Mucosa of descending colon (tissue), 3 donors: ENCODE data around the gene DAD1. TPM values are rescaled to one million over a fixed set of nuclear protein-coding genes. Genes with fewer than 3 reads are reported as not detected.
"Not testable (repeated sequence)": the region's sequence is repeated elsewhere in the genome, so short reads cannot be mapped to it uniquely, and the experiment has no call there.

Source experiments
- ATAC-seq: fragments of 200-7000 bp; cut with Tn5 transposase; one replicate; pipeline ENCODE4 v1.9.1; 2020; ENCODE audit warnings: mild to moderate bottlenecking, moderate library complexity
- DNase-seq, 3 donors: peaks; one replicate each; pipeline ENCODE4 v3.0.0-alpha.2; 2020
- H3K36me3 ChIP-seq: fragments of 200-600 bp; one replicate; pipeline ENCODE4 v1.8.0; 2021; ENCODE audit warnings: low read depth, mild to moderate bottlenecking
- H3K4me1 ChIP-seq: fragments of 200-600 bp; one replicate; pipeline ENCODE4 v1.8.0; 2021; ENCODE audit warnings: low read depth, mild to moderate bottlenecking
- H3K4me3 ChIP-seq: fragments of 200-600 bp; one replicate; pipeline ENCODE4 v1.8.0; 2021; ENCODE audit warnings: mild to moderate bottlenecking
- H3K9me3 ChIP-seq: fragments of 200-600 bp; one replicate; pipeline ENCODE4 v1.8.0; 2021; ENCODE audit warnings: mild to moderate bottlenecking
- CTCF ChIP-seq: fragments of 200-600 bp; IDR thresholded peaks from one replicate; pipeline ENCODE4 v1.8.0; 2022; ENCODE audit warnings: antibody characterized with exemption, mild to moderate bottlenecking
- intact Hi-C, 2 donors: fragments of 100-400 bp; cut with DNase I in 1 of 2; cut with micrococcal nuclease in 1 of 2; formaldehyde crosslinking; loops; one replicate each; pipeline versions ENCODE4 v1.11.0 to v1.11.1; 2022; cut with DNase I, micrococcal nuclease
- total RNA-seq, 3 donors: library from RNA; stranded (reverse); fragmentation: NEBNext Ultra II Directional in 2 of 3; extraction: Animal tissue kit (Norgen Biotek cat#: 25700) in 2 of 3; gene quantifications; one replicate each; pipeline versions ENCODE4 v1.2.1 to v1.2.4, GENCODE V29; 2021 to 2023
- donor health status: DM: no; HTN: no; CAD: no; lungs with moderate emphysema.
- donor health status: DM: no; HTN: no; CAD: no.
- donor health status: DM: no; HTN: yes; CAD: no.

The DAD1 gene
- total RNA-seq, 3 donors from 2014 or later, result 124 to 148 (median 140) TPM

- ATAC-seq (no peak), DNase-seq (no peak)
- no peaks in the 10 kb centered on the region for H3K36me3 ChIP-seq
- H3K4me3 ChIP-seq, result no peak overlapping the region
- peaks cover 13% of the 10 kb centered on the region for H3K4me1 ChIP-seq
- intact Hi-C loops, result no loop called here
- no peak for TF ChIP-seq CTCF
- H3K9me3 ChIP-seq, result no peaks in the 10 kb centered on the region
These were observed 4.6 kb upstream of the DAD1 start for GRCh38 chr14:22593601-22594000.

DNA sequence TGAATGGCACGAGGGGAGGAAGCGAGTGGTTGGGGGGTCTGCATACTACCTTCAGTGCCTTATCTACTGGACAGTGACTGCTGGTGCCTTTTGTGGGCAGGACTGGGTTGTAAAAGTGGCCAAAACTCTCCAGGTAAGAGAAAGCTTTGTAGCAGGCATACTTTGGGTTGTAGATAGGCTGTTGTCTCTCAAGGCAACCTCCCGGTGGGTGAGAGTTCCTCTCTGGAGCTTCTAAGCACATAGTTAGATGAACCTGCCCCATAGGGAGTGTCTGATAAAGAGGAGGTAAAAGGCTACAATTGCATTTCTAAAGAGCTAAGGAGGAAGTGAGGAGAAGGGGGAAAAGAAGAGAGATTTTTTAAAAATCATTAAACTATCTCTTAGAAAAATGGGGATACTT, 4.2 kb upstream of the DAD1 start:
- Histone ChIP-seq H3K36me3 (no peaks in the 10 kb centered on the region), H3K4me1 (peaks cover 16% of the 10 kb centered on the region), H3K4me3 (no peak overlapping the region), H3K9me3 (no peaks in the 10 kb centered on the region)
- intact Hi-C loops, result no loop called here
- no peak for DNase-seq
- no peak for ATAC-seq
- TF ChIP-seq CTCF, result no peak

DNA sequence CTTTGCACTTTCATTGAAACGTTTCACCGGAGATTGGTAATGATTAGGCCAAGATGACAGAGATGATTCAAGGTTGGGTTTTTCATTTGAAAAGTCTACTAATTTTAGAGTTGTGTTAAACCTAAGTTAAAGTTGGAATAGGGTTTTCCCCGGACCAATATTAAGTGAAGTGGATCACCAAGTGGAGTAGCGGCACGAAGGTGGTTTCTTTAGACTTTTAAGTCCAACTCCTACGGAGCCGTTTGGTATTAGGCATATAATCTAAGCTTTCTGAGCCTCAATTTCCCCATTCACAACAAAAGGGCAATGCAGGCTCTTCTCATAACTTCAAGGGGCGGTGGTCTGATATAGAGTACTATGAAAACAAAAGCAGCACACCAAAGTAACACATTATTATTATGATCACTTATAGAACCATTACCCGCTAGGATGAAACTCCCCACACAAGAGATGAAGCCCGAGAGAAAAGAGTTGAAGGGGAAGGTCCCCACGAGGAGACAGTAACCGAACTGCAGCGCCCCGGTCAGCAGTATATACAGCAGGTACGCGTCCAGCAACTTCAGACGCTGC, 413 bp downstream of the DAD1 start:
- DNase-seq (no peak), ATAC-seq (no peak)
- TF ChIP-seq CTCF, result no peak
- intact Hi-C loops, result no loop called here
- peak overlapping the region; percentile 52 for H3K4me3 ChIP-seq
- no peaks in the 10 kb centered on the region for H3K36me3 ChIP-seq
- H3K4me1 ChIP-seq, result peaks cover 21% of the 10 kb centered on the region
- no peaks in the 10 kb centered on the region for H3K9me3 ChIP-seq

GRCh38 chr14:22587677-22588422, 1.2 kb downstream of the DAD1 start:
- H3K4me1 ChIP-seq, result peaks cover 21% of the 10 kb centered on the region
- ATAC-seq, H3K9me3 ChIP-seq, DNase-seq, intact Hi-C loops, H3K36me3 ChIP-seq, H3K4me3 ChIP-seq: not testable (repeated sequence)

GRCh38 chr14:22587247-22587646, 1.8 kb downstream of the DAD1 start:
- intact Hi-C loops, result no loop called here
- DNase-seq (no peak), ATAC-seq (no peak)
- Histone ChIP-seq H3K4me3 (no peak overlapping the region), H3K4me1 (peaks cover 21% of the 10 kb centered on the region), H3K9me3 (no peaks in the 10 kb centered on the region), H3K36me3 (no peaks in the 10 kb centered on the region)
- no peak for TF ChIP-seq CTCF

- Histone ChIP-seq H3K4me1 (peaks cover 14% of the 10 kb centered on the region), H3K36me3 (no peaks in the 10 kb centered on the region), H3K9me3 (no peaks in the 10 kb centered on the region), H3K4me3 (no peak overlapping the region)
- DNase-seq (no peak), ATAC-seq (no peak)
- TF ChIP-seq CTCF, result no peak
- intact Hi-C loops, result no loop called here
These were observed 5.0 kb downstream of the DAD1 start for GRCh38 chr14:22583994-22584393.
